Measurements from ENCODE around the gene CYB5RL.

CYB5RL gene

DNA sequence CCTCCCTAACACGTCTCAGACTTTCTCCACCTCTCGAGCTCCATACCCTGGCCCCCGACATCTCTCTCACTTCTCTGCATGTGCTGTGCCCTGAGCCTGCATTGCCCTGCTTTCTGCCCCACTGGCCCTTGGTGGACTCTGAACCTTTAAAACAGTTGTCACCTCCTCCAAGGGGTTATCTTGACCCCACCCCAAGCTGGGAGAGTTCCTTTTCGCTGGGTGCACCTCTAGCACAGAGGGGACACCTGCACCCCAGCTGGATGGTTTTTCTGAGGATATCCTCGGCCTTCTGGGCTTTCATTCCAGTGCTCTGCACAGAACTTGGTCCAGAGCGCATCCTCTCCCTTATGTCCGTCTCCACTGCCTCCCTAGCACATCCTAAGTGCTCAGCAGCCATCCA lies 42.8 kb downstream of the CYB5RL start:
- no peak overlapping the region for H3K4me3 ChIP-seq (ENCODE audit: control insufficient read depth, low read depth, low read length)
- no peak for TF ChIP-seq CTCF (conservative IDR thresholded peaks at IDR 0.05; ENCODE audit: control insufficient read depth, insufficient read depth, low read depth, low read length)
- DNase-seq (ENCODE audit: low read depth) = no peak

DNA sequence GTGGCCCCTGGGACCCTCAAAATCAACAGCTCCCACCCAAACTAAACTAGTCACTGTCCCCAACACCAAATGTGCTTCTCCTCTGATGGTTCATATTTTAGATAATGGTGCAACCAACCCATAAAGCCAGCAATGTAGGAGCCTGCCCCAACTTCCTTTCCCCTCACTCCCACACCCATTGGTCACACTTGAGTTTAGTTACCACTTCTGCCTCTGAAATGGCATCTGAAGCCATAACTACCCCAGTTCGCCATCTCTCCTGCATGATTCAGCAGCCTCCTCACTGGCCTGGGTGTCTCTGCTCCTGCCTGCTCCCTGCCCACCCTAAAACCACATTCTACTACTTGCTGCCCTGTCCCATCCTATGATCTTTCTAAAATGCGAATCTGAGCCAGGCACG lies 43.6 kb downstream of the CYB5RL start:
- H3K4me3 ChIP-seq (ENCODE audit: control insufficient read depth, low read depth, low read length) = no peak overlapping the region
- no peak for TF ChIP-seq CTCF (conservative IDR thresholded peaks at IDR 0.05; ENCODE audit: control insufficient read depth, insufficient read depth, low read depth, low read length)
- DNase-seq (ENCODE audit: low read depth) = no peak

GRCh38 chr1:54153535-54154439 lies 46.0 kb downstream of the CYB5RL start:
- peak overlapping the region; percentile 12 for H3K4me3 ChIP-seq (ENCODE audit: control insufficient read depth, low read depth, low read length)

GRCh38 chr1:54152696-54153095 lies 47.1 kb downstream of the CYB5RL start, which contains the start of gene CDCP2:
TSS of gene CDCP2 (minus strand) at chr1:54153000. CDS start at chr1:54152922, 78 bp downstream.
- TF ChIP-seq CTCF (conservative IDR thresholded peaks at IDR 0.05; ENCODE audit: control insufficient read depth, insufficient read depth, low read depth, low read length) = no peak
- peak within 1 kb of the TSS; percentile 12 for H3K4me3 ChIP-seq (ENCODE audit: control insufficient read depth, low read depth, low read length)
- no peak for DNase-seq (ENCODE audit: low read depth)

More at GRCh38 chr1:54153535-54154439, 46.0 kb downstream of the CYB5RL start:
- DNase-seq (ENCODE audit: low read depth) = peak; percentile 74
- no peak for TF ChIP-seq CTCF (conservative IDR thresholded peaks at IDR 0.05; ENCODE audit: control insufficient read depth, insufficient read depth, low read depth, low read length)

DNA sequence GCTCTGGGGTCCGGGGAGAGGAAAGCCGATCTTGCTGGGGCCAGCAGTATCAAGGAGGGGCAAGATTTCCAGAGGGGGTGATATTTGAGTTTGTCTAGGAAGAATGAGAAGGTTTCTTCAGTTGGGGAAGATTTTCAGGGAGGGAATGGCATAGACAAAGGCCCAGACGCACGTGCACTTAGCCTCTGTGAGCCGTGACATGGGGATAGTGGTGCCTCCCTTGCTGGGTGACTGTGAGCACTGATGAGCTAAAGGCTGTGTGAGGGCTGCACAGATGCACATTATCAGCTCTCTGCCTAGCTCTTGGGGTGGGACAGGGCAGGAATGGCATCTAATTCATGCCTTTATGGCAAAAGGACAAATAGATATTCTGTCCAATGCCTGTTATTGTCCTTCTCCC lies 48.8 kb downstream of the CYB5RL start:
- H3K4me3 ChIP-seq (ENCODE audit: control insufficient read depth, low read depth, low read length) = no peak overlapping the region
- DNase-seq (ENCODE audit: low read depth) = no peak
- TF ChIP-seq CTCF (conservative IDR thresholded peaks at IDR 0.05; ENCODE audit: control insufficient read depth, insufficient read depth, low read depth, low read length) = no peak
